NCI-H446 treated with DMSO at 0.1 percent for 48 hours (cell line): ENCODE data around the gene OGFOD3.
"Not testable (repeated sequence)": the region's sequence is repeated elsewhere in the genome, so short reads cannot be mapped to it uniquely, and the experiment has no call there.

Experiments
- DNase-seq: peaks from one replicate; lab custom pipeline; 2025; lab: John Stamatoyannopoulos, UW

The OGFOD3 gene

DNA sequence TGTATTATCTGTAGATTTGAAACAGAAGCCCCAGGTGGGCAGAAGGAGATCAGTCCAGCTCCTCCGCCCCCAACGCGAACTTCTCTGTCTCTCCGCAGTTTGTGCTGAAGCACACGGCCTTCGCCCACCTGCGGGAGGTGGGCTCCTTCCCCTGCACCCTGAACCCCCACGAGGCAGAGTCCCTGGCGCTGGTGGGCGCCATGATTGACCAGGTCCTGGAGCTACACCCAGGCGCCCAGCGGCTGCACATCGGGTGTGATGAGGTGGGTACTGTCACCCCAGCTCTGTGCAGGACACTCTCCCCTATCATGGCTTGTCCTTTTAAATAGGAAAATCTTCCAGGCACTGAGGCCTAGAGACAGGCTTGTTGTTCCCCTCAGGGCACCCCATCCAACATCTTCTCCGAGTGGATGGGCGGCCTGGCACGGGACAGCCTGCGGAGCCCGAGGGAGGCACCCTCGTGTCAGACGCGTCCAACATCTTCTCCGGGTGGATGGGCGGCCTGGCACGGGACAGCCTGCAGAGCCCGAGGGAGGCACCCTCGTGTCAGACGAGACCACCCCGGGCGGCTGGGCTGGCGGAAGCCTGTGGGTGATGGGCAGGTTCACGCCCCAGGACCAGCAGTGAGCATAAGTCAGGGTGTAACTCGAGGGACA lies 15.3 kb upstream of the OGFOD3 start:
- DNase-seq: no peak

DNA sequence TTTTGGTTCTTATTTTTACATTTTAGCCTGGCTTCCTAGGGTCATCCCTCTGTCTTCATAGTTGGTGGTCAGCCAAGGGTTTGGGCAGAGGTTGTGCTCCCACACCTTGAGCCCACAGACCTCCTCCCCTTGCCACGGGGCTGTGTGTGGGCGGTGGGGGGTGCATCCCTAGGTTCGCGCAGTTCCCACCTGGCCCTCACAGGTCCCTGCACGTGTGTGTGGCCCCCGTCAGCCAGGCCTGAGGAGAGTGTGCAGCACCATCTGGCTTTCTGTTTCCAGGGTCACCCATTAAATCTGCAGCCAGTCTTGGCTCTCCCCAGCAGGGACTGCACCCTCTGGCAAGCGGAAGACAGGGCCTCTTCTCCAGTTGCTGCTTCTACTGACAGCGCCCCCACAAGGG lies 13.6 kb upstream of the OGFOD3 start:
- DNase-seq: no peak

DNA sequence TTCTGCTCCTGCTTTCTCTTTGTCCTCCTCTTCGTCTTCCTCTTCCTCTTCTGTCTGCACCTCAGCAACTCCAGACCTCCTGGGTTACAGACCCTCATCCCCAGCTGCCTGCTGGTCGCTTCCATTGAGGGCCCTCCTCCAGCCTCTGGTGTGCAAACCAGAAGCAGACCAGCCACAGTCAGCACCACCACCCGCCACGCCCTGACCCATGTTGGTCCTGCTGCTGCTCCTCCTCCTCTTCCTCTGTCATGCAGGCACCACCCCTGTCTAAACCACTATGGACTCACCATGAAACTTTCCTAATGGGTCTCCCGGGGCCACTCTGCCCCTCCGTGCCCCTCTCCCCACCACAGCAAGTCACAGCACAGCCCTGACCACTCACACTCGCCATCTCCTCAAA lies 11.4 kb upstream of the OGFOD3 start:
- no peak for DNase-seq

DNA sequence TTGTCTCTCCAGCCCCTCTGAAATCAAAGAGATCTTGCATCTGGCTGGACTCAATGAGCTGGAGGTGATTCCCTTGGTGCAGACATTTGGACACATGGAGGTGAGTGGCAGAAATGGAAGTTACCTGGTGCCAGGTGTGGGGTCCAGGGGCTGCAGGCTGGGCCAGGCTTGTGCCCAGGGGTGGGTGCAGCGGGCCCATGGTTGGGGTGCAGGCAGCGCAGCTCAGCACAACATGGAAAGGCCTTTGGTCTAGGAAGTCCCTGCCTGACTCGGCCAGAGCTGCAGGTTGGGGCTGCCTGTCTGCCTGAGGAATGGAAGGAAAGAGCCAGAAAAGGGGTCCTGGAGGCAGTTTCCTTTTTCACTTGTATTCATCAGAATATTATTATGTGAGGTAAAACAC lies 10.2 kb upstream of the OGFOD3 start:
- no peak for DNase-seq

DNA sequence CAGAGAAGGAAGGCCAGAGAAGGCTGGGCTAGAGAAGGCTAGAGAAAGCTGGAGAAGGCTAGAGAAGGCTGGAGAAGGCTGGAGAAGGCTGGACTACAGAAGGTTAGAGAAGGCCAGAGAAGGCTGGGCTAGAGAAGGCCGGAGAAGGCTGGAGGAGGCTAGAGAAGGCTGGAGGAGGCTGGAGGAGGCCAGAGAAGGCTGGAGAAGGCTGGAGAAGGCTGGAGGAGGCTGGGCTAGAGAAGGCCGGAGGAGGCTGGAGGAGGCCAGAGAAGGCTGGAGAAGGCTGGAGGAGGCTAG lies 6.4 kb upstream of the OGFOD3 start:
- no peak for DNase-seq

DNA sequence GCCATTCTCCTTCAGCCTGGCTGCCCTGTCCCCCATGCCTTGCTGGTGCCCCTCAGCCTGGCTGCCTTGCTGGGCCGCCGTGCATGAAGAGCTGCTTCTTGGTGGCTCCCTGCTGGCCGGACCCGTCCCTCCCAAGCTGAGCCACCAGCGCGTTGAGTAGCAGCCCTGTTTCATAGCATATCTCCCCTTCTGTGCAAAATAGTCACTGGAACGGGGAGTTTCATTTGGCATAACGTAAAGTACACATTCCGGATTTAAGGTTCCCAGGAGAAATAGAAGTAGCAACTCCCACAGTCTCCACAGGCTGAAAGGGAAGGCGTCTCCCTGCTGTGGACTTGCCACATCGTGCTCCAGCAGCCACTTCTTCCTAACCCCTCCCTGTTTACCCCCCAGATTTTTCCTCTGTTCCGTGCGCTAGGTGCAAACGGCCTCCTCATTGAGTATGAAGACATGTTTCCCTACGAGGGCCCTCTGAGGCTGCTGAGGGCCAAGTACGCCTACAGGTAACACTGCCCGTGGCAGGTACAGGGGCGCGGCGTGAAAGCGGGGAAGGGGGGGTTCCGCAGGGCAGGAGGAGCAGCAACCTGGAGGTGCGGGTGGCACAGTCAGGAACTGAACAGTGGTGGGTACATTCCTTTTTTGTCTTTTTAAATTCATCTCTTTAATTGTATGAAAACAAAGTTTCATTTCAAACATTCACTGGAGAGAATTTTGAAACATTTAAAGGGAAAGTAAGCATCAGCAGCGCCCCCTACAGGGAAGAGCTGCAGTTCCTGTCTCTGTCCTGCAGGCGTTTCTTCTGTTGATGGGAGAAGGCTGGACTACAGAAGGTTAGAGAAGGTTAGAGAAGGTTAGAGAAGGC lies 5.8 kb upstream of the OGFOD3 start:
- no peak for DNase-seq

DNA sequence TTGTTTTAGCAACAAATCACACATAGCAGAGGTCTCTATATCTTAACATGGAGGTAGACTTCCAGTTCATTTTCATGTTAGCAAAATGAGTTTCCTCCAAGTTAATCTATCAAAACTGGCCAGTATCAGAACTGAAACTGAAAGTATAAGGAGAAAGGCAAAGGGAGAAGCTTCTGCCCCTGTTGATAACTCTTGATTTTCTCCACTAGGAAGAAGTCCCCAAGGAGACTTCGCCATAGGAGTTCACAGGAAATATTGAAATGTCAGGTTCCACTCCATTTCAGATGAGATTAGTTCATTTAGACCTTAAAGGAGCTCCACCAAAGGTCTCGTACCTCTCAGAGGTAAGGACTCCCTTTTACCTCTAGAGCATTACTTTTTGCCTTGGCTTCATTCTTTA lies 1.2 kb upstream of the OGFOD3 start:
- no peak for DNase-seq

DNA sequence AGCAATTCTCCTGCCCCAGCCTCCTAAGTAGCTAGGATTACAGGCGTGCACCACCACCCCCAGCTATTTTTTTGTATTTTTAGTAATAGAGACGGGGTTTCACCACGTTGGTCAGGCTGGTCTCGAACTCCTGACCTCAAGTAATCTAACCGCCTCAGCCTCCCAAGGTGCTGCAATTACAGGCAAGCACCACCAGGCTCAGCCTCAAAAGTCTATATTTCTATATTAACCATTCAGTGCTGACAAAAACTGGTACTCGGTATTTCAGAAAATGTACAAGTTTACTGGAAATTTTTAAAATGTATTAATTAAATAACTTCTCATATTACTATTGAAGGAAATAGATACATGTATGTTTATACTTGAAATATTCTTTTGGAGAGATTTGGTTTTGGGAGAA lies 1.6 kb downstream of the OGFOD3 start:
- DNase-seq: no peak

DNA sequence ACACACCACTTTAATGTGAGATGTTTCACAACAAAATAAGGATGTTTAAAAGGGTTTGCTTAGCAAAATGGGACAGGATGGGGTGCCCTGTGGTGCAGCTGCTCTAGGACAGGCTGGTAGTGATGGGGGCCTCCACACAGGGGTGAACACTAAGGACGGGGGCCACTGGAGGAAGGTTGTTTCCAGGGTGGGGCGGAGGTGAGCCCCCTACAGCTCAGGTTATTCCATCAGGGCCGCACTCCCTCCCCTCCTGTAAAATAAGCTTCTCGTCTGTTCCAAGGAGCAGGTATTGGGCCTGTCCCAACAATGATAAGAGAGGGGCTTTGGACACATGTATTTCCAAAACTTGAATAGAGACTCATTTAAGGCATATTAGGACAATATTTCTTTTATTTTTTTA lies 2.1 kb downstream of the OGFOD3 start:
- no peak for DNase-seq

DNA sequence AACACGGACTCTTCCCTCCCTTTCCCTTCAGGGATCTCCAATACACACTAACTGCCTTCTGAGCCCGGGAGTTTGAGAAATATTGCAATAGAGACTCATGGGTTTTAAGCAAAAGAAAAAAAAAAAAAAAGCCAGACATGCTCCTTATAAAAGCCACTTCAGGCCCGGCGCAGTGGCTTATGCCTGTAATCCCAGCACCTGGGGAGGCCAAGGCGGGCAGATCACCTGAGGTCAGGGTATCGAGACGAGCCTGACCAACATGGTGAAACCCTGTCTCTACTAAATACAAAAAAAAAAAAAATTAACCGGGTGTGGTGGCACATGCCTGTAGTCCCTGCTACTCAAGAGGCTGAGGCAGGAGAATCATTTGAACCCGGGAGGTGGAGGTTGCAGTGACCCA lies 2.6 kb downstream of the OGFOD3 start:
- DNase-seq: no peak

DNA sequence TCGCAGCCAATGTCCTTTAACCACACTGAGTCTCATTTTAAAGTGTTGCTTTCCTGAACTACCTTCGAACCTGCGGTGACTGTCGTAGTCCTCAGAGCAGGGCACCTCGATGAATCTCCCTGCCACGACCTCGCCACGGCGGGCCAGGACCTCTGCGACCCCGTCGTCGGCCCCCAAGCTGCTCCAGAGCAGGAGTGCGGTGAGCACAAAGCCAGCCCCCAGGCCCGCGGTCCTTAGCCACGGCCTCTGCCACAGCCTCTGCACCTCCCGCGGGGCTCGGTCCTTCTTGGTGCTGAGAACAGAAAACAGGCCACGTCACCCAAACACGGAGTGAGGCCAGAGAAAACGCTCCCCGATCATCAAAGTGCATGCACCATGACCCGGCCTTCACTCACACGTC lies 3.0 kb downstream of the OGFOD3 start:
- DNase-seq: no peak

DNA sequence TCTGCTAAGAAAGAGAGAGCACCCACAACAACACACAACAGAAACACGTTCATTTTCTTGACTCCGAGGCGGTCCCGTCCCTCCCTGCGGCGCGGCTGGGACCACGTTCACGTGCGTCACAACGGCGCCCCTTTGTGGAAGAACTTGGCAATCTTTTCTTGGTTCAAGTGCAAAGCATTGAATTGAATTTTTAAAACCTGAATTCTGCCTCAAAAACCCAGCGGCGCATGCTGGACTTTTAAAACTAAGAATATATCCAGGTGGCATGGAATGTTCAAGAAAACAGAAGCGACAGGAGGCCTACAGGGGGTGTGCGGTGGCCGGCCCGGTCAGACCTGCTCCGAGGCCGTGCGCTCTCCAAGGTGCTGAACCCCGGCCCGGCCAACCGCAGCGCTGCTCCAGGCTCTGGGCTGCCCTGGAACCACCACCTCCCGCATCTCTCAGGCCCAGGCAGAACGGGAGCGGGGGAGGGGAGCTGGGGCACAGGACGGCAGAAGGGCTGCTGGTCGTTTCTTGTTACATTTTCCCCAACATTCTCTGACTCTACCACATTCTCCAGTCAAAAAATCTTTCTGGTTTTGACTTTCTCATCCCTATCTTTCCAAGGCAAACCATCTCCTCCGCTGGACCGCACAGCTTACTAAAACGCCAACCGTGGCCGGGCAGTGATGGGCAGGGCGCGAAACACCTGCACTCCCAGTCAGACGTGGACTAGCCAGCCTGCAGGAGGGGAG lies 3.7 kb downstream of the OGFOD3 start:
- DNase-seq: no peak

DNA sequence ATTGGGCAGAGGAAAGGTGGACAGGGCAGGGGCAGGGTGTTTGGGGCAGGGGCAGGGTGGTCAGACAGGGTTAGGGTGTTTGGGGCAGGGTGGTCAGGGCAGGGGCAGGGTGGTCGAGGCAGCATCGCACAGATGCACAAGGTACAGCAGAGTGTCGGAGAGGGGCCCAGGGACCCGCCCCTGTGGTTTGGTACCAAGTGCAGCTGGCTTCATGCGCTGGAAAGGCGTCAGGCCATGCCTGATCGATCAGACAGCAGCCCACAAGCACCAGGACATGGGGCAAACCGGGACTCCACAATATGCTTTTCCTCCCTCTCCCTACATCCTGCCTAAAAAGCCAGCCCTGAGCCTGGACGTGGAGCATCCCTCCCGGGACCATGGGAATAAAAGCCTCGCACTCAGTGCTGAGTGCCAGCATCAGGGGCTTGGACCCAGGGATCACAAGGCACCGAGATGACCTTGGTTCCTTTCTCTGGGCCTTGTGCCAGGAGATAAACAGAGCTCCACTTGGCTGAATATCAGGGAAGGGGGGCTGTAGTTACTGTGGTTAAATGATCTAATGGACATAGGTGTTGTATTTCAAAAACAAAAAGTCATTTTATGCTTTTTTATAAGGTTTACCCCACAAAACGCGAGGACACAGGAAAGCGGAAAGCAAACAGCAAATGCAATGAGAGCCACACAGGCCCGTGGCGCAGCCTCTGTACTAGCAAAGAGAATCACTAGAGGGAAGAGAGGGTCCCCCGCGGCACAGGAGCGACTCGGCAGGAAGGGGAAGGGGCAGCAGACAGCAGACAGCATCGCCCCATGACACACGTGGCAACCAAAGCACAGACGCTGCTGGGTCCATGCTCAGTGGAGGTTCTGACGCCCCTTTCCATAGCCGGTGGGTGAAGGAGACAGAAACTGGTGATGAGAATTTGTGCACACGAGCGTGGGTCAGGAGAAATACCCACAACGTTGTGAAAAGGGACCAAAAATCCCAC lies 5.6 kb downstream of the OGFOD3 start:
- DNase-seq: no peak

DNA sequence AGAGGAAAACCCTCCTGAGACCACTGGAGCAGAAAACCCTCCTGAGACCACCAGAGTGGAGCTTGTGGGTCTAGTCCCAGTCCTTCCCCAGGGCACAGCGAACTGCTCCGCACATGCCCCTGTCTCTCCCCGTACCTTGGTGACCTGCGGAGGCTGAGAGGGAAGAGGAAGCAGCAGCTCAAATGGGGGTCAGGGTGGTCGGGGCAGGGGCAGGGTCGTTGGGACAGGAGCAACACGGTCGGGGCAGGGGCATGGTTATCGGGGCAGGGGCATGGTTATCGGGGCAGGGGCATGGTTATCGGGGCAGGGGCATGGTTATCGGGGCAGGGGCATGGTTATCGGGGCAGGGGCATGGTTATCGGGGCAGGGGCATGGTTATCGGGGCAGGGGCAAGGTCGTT lies 6.3 kb downstream of the OGFOD3 start:
- not testable (repeated sequence) for DNase-seq

DNA sequence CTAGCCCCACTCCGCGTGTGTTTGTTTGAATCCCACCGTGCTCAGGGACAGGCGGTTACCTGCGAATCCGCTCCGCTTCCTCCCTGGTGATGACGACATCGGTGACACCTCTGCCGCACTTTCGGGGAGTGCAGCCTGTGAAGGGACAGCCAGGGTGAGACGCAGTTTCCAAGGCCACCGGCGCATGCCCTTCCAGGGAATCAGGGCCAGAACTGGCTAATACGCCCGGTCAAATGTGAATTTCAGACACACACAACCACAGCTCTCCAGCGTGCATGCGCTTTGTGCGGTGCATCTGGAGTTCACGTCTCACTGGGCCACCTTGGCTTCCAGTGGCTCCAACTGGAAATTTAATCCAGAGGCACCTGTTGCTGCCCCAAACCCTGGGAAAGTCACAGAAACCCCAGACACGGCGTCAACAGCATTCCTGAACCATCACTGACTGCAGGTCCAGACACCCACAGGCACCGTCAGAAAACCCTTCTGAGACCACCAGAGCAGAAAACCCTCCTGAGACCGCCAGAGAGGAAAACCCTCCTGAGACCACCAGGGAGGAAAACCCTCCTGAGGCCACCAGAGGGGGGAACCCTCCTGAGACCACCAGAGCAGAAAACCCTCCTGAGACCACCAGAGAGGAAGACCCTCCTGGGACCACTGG lies 6.9 kb downstream of the OGFOD3 start:
- no peak for DNase-seq

DNA sequence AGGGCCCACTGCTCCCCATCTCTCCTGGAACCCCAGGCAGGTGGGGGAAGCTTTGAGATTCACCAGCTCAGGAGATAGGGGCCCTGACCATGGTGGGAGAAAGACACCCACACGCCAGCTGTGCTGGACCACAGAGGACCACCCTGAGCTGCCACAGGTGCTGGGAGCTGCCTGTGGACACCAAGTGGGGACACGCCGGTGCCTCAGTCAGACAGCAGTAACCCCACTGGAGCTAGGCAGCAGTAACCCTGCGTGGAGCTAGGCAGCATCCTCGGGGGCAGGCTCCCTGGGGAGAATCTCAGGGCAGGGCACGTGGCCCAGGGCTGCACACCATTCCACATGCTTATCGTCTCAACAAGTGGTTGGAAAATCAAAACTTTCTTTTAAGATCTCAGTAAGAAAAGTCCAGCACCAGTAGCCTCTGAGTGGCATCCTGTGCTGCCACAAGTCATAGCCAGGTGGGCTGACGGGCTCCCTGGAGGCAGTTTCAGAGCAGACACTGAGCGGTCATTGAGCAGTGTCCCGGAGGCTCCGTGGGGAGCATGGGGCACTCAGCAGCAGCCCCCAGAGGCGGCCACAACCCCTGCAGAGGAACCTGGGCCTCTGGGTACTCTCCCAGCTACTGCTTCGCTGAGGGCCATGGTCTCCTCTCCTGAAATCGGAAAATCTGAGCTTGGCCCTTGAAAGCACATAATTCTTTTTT lies 8.2 kb downstream of the OGFOD3 start:
- no peak for DNase-seq

DNA sequence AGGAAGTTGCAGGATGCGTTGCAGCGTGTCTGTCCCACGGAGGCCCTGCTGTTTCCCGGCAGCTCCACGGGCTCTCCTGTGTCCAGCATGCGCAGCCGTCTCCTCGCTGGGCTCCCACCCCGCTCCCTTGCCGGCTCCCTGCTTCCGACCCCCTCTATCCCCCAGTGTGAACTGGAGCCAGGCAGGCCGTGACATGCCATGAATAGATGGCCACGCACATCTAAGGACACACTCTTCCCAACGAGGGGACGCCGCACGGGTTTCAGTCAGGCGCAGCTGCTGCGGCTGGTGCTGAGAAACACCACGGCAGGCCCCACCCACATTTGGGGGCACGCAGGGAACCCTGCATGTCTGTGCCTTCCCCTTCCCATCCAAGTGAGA lies 9.5 kb downstream of the OGFOD3 start:
- no peak for DNase-seq

DNA sequence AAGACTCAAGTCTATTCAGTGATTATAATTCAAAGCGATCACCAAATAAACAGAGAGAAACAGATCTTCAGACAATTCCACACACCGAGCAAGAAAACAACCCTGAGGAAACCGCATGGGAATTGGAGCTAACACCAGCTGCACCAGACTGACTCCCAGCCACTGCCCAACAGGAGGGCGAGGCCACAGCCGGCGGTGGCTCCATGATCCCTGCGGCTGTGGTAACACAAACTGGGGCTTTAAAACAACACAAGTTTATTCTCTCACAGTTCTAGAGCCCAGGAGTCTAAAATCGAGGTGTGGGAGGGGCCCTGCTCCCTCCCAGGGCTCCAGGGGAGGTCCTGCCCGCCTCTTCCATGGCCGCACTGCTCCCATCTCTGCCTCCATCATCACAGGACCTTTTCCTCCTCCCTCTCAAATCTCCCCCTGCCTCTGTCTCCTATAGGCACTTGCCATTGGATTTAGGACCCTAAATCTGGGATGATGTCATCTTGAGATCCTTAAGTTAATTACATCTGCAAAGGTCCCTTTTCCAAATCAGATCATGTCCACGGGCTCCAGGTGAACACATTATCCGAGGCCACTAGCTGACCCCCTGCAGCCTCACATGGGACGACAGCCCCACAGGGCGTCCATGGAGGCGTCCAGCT lies 10.0 kb downstream of the OGFOD3 start:
- no peak for DNase-seq

DNA sequence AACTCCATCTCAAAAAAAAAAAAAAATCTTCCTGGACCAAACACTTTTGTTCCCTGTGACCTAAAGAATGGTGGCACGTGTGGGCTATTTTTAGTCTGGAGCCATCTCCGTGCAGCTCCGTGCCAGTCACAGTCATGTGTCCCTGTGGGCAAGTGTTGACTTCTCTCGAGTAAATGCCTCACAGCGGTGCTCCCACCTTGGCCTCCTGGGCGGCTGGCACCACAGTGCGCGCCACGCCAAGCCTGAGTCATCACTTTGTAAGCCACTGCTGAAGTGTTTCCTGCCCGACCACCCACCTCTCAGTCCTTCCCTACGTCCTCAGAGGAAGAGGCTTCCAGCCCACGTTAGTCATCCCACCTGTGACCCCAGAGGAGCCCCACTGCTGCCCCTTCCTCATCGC lies 11.1 kb downstream of the OGFOD3 start:
- DNase-seq: no peak

DNA sequence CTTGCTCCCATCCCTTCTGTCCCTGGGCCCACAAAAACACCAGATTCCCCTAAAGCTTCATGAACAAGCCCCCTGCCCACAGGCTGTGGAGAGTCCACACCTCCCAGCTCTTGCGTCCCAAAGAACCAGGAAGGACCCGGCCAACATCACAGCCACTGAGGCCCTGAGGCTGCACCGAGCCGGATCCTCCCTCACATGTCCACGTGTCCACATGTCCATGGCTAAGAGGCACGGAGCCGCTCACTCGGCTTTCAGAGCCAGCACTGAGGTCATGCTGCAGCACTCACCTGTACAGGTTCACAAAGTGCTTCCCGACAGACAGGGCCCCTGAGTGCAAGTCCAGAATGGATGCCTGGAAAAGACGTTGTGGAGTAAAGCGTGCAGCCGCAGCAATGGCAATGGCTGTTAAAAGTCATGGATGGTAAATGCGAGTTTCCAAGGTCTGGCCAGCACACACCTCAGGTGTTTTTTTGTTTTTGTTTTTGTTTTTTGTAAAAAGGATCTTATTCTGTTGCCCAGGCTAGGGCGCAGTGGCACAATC lies 12.2 kb downstream of the OGFOD3 start:
- DNase-seq: no peak
